ENCODE data around the gene WIPF3. TPM values are rescaled to one million over a fixed set of nuclear protein-coding genes. Genes with fewer than 3 reads are reported as not detected.
A peak's percentile ranks its signal among the peaks of the same experiment; 100 is the strongest.

The WIPF3 gene
- total RNA-seq, 1 experiment from 2014 or later = not detected

- no peak overlapping the region for H3K27ac Mint-ChIP-seq (ENCODE audit: low read depth, unreplicated experiment)
- H3K27me3 Mint-ChIP-seq (ENCODE audit: insufficient read depth, unreplicated experiment) = peaks cover 13% of the 10 kb centered on the region
- no peaks in the 10 kb centered on the region for H3K36me3 Mint-ChIP-seq (ENCODE audit: insufficient read depth, unreplicated experiment)
- BruUV-seq (replicated peaks) = no TSS peak
- no peak overlapping the region for H3K4me3 Mint-ChIP-seq (ENCODE audit: unreplicated experiment)
- peak; percentile 59 for DNase-seq (ENCODE audit: unreplicated experiment)
- ChIA-PET POLR2A (no interaction called here), CTCF (no interaction called here)
- intact Hi-C loops (cut with micrococcal nuclease) = no loop called here
- no peaks in the 10 kb centered on the region for H3K4me1 Mint-ChIP-seq (ENCODE audit: insufficient read depth, unreplicated experiment)
- H3K9me3 Mint-ChIP-seq (ENCODE audit: unreplicated experiment) = no peaks in the 10 kb centered on the region
- TF ChIP-seq CTCF (IDR thresholded peaks at IDR 0.05; ENCODE audit: unreplicated experiment) = no peak
These were observed 65.6 kb downstream of the WIPF3 start for GRCh38 chr7:29871787-29872398.

- no peak overlapping the region for H3K4me3 Mint-ChIP-seq (ENCODE audit: unreplicated experiment)
- H3K27me3 Mint-ChIP-seq (ENCODE audit: insufficient read depth, unreplicated experiment) = peaks cover 13% of the 10 kb centered on the region
- H3K9me3 Mint-ChIP-seq (ENCODE audit: unreplicated experiment) = no peaks in the 10 kb centered on the region
- no peak for TF ChIP-seq CTCF (IDR thresholded peaks at IDR 0.05; ENCODE audit: unreplicated experiment)
- no TSS peak for BruUV-seq (replicated peaks)
- no peaks in the 10 kb centered on the region for H3K4me1 Mint-ChIP-seq (ENCODE audit: insufficient read depth, unreplicated experiment)
- CTCF ChIA-PET = interaction anchor here (0.5 kb wide), 1 partner anchor 14 kb away, joined by 3 read pairs; no protein-coding TSS in a partner anchor
- POLR2A ChIA-PET = no interaction called here
- no peak overlapping the region for H3K27ac Mint-ChIP-seq (ENCODE audit: low read depth, unreplicated experiment)
- no peak for DNase-seq (ENCODE audit: unreplicated experiment)
- H3K36me3 Mint-ChIP-seq (ENCODE audit: insufficient read depth, unreplicated experiment) = no peaks in the 10 kb centered on the region
- intact Hi-C loops (cut with micrococcal nuclease) = no loop called here
These were observed 67.5 kb downstream of the WIPF3 start for GRCh38 chr7:29873644-29874294.

DNA sequence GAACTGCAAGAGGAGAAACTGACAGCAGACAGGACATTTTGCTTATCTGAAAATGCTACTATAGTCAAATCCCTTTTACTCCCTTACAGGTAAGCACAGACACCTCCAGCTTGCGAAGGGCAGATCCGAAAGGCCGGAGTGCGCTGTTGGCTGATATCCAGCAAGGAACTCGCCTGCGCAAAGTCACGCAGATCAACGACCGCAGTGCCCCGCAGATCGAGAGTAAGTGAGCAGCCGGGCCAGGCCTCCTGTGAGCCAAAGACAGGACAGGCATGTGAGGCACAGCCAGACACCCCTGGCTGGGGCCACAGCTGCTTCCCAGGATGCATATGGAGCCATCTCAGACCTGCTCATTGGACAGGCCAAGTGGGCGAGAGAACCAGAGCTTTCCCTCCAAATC, 69.4 kb downstream of the WIPF3 start:
- intact Hi-C loops (cut with micrococcal nuclease) = loop anchor here (5.0 kb wide), 1 partner anchor 537 kb away; no protein-coding TSS in a partner anchor
- Mint-ChIP-seq H3K36me3 (ENCODE audit: insufficient read depth, unreplicated experiment) (no peaks in the 10 kb centered on the region), H3K9me3 (ENCODE audit: unreplicated experiment) (no peaks in the 10 kb centered on the region), H3K4me3 (ENCODE audit: unreplicated experiment) (no peak overlapping the region), H3K27ac (ENCODE audit: low read depth, unreplicated experiment) (no peak overlapping the region), H3K27me3 (ENCODE audit: insufficient read depth, unreplicated experiment) (peaks cover 13% of the 10 kb centered on the region), H3K4me1 (ENCODE audit: insufficient read depth, unreplicated experiment) (no peaks in the 10 kb centered on the region)
- CTCF ChIA-PET = interaction anchor here (0.6 to 0.9 kb wide), 3 partner anchors 46 to 319 kb away, joined by 3 to 6 read pairs (median 4); no protein-coding TSS in a partner anchor
- TF ChIP-seq CTCF (IDR thresholded peaks at IDR 0.05; ENCODE audit: unreplicated experiment) = no peak
- BruUV-seq (replicated peaks) = no TSS peak
- POLR2A ChIA-PET = no interaction called here
- no peak for DNase-seq (ENCODE audit: unreplicated experiment)

DNA sequence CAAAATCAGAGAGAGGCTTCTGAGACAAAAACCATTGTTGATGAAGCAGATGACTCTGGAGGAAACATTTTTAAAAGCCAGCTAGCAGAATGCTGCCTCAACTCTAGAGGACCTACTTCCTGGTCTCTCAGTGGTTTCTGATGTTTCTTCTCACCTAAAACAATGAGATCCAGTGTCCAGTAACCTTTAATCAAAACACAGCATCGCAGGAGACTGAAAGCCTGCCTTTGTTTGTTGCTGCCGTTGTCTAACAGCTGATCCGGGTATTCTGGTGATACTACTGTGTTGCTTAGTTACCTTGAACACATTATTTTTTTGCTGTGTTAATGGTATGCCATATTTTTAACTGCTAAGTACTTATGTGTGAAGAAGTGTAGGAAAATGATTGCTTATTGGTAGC, 70.9 kb downstream of the WIPF3 start:
- Mint-ChIP-seq H3K27ac (ENCODE audit: low read depth, unreplicated experiment) (no peak overlapping the region), H3K36me3 (ENCODE audit: insufficient read depth, unreplicated experiment) (no peaks in the 10 kb centered on the region), H3K4me1 (ENCODE audit: insufficient read depth, unreplicated experiment) (no peaks in the 10 kb centered on the region), H3K4me3 (ENCODE audit: unreplicated experiment) (no peak overlapping the region), H3K9me3 (ENCODE audit: unreplicated experiment) (no peaks in the 10 kb centered on the region), H3K27me3 (ENCODE audit: insufficient read depth, unreplicated experiment) (peaks cover 13% of the 10 kb centered on the region)
- no peak for DNase-seq (ENCODE audit: unreplicated experiment)
- no TSS peak for BruUV-seq (replicated peaks)
- ChIA-PET CTCF (interaction anchor here (0.8 to 3.5 kb wide), 6 partner anchors 21 to 296 kb away, joined by 3 to 32 read pairs (median 4); no protein-coding TSS in a partner anchor), POLR2A (interaction anchor here (0.6 kb wide), 1 partner anchor 129 kb away, joined by 3 read pairs; no protein-coding TSS in a partner anchor)
- no peak for TF ChIP-seq CTCF (IDR thresholded peaks at IDR 0.05; ENCODE audit: unreplicated experiment)
- intact Hi-C loops (cut with micrococcal nuclease) = loop anchor here (5.0 kb wide), 1 partner anchor 535 kb away; no protein-coding TSS in a partner anchor

Measured in MCF 10A (cell line).